Keratinocyte (primary cell): Measurements from ENCODE around the gene BRD2.

Experiments used
- EZH2 ChIP-seq: IDR thresholded peaks from one replicate; pipeline ENCODE4 v1.6.1; 2012; ENCODE audit warnings: inconsistent platforms, mild to moderate bottlenecking, low read length, moderate library complexity
- TF ChIP-seq, protein P1 (sequence below), 3 experiments: IDR thresholded peaks in 1 of 3; conservative IDR thresholded peaks in 1 of 3; optimal IDR thresholded peaks in 1 of 3; 2 replicates in 2 of 3; 3 replicates in 1 of 3; pipeline versions ENCODE3 to v1.5.1; 2011; ENCODE audit warnings: low read length in 3 of 3, mild to moderate bottlenecking in 3 of 3, moderate library complexity in 2 of 3, control low read depth in 1 of 3, inconsistent platforms in 1 of 3; ENCODE audit not compliant: insufficient read depth in 2 of 3; ENCODE audit errors: extremely low read depth in 1 of 3

DNA sequence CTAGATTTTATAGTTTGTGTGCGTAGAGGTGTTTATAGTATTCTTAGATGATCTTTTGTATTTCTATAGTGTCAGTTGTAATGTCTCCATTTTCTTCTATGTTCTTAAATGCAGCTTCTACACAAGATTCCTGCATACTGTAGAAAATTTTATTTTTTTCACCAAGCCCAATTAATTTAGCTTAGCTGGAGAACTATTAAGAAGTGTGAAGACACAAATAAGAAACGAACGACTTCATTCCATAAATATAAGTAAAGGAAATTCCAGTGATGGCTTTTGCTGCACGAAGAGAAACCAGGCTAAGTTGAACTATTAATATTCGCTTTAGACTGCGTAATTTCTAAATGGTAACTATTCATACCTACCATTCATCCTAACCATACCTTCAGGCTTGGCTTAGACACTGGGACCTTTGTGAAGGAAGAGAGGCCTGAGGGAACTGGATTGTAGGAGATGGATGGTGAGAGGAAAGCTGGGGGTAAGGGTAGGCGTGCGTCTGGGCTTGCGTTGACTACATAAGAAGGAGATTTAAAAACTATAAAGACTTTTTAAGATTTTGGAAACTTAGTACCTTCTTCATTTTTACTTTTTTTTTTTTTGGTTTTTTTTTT lies 25.1 kb downstream of the BRD2 start:
- TF ChIP-seq, protein P1, sequence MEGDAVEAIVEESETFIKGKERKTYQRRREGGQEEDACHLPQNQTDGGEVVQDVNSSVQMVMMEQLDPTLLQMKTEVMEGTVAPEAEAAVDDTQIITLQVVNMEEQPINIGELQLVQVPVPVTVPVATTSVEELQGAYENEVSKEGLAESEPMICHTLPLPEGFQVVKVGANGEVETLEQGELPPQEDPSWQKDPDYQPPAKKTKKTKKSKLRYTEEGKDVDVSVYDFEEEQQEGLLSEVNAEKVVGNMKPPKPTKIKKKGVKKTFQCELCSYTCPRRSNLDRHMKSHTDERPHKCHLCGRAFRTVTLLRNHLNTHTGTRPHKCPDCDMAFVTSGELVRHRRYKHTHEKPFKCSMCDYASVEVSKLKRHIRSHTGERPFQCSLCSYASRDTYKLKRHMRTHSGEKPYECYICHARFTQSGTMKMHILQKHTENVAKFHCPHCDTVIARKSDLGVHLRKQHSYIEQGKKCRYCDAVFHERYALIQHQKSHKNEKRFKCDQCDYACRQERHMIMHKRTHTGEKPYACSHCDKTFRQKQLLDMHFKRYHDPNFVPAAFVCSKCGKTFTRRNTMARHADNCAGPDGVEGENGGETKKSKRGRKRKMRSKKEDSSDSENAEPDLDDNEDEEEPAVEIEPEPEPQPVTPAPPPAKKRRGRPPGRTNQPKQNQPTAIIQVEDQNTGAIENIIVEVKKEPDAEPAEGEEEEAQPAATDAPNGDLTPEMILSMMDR (optimal IDR thresholded peaks at IDR 0.05 in 1 of 3, IDR thresholded peaks at IDR 0.05 in 1 of 3, conservative IDR thresholded peaks at IDR 0.05 in 1 of 3; ENCODE audit: extremely low read depth in 1 of 3, insufficient read depth in 2 of 3, low read length in 3 of 3): no peak
- no peak for TF ChIP-seq EZH2
